Tibial nerve (tissue), 4 donors: Measurements from ENCODE around the gene CERS6.

Experiments
- EP300 ChIP-seq, 2 donors: sonication (generic); formaldehyde crosslinking; IDR thresholded peaks; one replicate each; pipeline ENCODE4 v1.6.1; 2017; ENCODE audit warnings: antibody characterized with exemption in 2 of 2, mild to moderate bottlenecking in 1 of 2
- TF ChIP-seq, protein P1 (sequence below), 5 experiments: fragments of 200-600 bp in 3 of 5; fragments of 450-650 bp in 2 of 5; sonication (generic) in 3 of 5; IDR thresholded peaks; one replicate each; pipeline ENCODE4 v1.5.1; 2016 to 2019; ENCODE audit warnings: antibody characterized with exemption in 5 of 5, mild to moderate bottlenecking in 3 of 5, moderate library complexity in 2 of 5

DNA sequence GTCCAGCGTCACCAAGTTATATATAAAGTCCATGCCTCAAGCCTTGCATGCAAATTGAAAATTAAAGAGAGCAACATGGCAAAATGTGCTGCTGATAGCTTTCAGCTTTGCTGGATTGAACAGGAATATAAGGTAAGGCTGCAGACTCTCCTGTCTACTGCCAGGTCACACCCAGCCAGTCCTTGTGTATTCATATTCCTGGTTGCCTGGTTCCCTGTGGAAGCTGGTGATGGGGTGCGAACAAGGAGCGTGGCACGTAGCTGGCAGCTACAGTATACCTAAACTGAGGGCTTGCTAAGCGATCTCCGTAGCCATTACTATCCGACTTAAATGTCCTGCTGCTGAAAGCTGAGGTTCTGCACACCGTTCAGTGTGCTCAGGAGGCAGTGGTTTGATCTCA, 296.3 kb downstream of the CERS6 start:
- TF ChIP-seq, protein P1, sequence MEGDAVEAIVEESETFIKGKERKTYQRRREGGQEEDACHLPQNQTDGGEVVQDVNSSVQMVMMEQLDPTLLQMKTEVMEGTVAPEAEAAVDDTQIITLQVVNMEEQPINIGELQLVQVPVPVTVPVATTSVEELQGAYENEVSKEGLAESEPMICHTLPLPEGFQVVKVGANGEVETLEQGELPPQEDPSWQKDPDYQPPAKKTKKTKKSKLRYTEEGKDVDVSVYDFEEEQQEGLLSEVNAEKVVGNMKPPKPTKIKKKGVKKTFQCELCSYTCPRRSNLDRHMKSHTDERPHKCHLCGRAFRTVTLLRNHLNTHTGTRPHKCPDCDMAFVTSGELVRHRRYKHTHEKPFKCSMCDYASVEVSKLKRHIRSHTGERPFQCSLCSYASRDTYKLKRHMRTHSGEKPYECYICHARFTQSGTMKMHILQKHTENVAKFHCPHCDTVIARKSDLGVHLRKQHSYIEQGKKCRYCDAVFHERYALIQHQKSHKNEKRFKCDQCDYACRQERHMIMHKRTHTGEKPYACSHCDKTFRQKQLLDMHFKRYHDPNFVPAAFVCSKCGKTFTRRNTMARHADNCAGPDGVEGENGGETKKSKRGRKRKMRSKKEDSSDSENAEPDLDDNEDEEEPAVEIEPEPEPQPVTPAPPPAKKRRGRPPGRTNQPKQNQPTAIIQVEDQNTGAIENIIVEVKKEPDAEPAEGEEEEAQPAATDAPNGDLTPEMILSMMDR (IDR thresholded peaks at IDR 0.05) = no peak
- TF ChIP-seq EP300 (IDR thresholded peaks at IDR 0.05) = no peak
